ENCODE measurements around the gene PLEKHG2. TPM values are rescaled to one million over a fixed set of nuclear protein-coding genes. Genes with fewer than 3 reads are reported as not detected.
"Not testable (repeated sequence)": the region's sequence is repeated elsewhere in the genome, so short reads cannot be mapped to it uniquely, and the experiment has no call there.

The PLEKHG2 gene
- total RNA-seq, 2 donors from 2014 or later = 119 to 129 TPM

DNA sequence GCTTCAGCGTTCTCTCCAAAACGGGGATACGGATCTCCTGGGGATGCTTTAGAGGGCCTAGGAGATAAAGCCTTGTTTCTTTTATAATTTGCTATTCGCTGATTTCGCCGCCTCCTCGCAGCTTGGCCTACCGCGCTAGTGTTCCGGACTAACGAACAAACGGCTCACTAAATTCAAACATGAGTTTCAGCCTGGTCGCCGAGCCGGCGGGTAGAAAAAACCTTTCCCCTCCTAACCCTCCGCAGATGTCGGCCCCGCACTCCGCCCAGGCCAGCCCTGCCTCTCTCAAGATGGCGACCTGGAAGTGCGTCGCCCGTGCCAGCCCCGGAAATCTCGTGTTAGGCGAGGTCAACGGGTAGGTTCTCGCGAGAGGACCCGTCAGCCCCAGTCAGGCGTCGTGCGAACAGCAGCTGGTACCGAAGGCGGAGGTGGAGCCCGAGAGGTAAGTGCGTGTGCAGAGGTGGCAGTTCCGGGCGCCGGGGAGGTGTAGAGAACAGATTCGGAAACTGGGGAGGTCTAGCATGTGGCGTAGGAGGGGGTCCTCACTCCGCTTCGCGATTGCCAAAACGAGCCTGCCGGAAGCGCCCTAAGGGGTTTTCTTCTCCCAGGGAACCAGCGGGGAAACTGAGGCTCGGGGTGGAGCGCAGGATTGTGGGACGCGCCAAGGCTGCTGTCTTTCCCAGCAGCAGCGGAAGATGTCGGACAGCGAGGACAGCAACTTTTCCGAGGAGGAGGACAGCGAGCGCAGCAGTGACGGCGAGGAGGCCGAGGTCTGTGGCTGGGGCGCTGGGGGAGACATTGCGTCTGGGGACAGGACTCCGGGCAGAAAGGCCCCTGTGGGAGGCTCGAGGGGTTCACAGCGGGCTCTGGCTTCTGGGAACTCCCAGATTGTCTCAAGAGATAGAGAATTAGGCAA, 33.0 kb downstream of the PLEKHG2 start, which contains the start of gene SUPT5H:
SUPT5H (plus strand) TSS at position 387 of the 916 bp plus-strand sequence; CDS start at position 696, 309 bp downstream.
- Mint-ChIP-seq H3K27me3 (no peaks in the 10 kb centered on the region), H3K4me3 (peak within 1 kb of the TSS; percentile 99)
- H3K9me3 ChIP-seq (ENCODE audit: control insufficient read depth, low read length, poor library complexity, severe bottlenecking) = no peaks in the 10 kb centered on the region

DNA sequence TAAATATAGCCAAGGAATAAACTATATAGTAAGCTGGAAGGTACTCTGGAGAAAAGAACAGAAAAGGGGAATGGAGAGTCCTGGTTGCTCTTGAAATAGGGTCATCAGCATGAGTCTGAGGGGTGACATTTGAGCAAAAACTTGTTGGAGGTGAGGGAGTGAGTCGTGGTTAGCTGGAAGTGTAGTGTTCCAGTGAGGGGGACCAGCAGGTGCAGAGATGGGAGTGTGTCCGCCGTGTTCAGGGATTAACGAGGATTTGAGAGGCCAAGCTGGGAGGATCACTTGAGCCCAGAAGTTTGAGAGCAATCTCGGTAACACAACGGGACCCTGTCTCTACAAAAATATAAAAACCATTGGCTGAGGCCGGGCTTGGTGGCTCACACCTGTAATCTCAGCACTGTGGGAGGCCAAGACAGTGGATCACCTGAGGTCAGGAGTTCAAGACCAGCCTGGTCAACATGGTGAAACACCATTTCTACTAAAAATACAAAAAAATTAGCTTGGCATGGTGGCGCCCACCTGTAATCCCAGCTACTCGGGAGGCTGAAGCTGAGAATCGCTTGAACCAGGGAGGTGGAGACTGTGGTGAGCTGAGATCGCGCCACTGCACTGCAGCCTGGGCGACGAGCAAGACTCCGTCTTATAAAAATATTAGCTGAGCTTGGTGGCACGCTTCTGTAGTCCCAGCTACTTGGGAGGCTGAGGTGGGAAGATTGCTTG, 34.1 kb downstream of the PLEKHG2 start:
- H3K27ac Mint-ChIP-seq = peak overlapping the region; percentile 100
- no peak for DNase-seq
- H3K4me1 Mint-ChIP-seq = peaks cover 51% of the 10 kb centered on the region
- peaks cover 8% of the 10 kb centered on the region for H3K36me3 Mint-ChIP-seq (ENCODE audit: low read depth)
- H3K9me3 ChIP-seq (ENCODE audit: control insufficient read depth, low read length, poor library complexity, severe bottlenecking) = no peaks in the 10 kb centered on the region
- ATAC-seq = no peak
- H3K27me3 Mint-ChIP-seq = no peaks in the 10 kb centered on the region
- H3K4me3 Mint-ChIP-seq = peak overlapping the region; percentile 99

More for the DNA sequence above, 33.0 kb downstream of the PLEKHG2 start, which contains the start of gene SUPT5H:
- ATAC-seq (peak; percentile 93), DNase-seq (peak; percentile 92 to 96 (median 94))
- Mint-ChIP-seq H3K4me1 (peaks cover 45% of the 10 kb centered on the region), H3K36me3 (ENCODE audit: low read depth) (peaks cover 8% of the 10 kb centered on the region), H3K27ac (peak within 1 kb of the TSS; percentile 100)

DNA sequence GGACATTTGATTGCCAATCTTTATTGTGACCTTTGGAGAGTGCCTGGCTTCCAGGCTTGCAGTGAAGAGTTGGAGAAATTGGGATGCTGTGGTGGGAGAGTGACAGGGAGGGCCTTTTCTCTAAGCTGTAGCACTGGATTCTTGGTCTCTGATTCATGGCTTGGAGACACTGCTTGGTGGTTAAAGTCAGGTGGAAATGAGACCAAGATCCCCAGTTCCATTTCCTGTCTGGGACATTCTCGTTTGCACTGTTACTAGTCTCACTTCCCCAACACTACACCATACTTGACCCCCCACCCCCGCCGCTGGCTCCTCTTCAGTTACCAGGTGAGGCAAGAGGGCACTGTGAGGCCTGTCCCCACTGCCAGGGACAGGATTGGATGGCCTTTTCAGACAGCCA, 35.8 kb downstream of the PLEKHG2 start:
- ATAC-seq = no peak
- no peaks in the 10 kb centered on the region for H3K9me3 ChIP-seq (ENCODE audit: control insufficient read depth, low read length, poor library complexity, severe bottlenecking)
- Mint-ChIP-seq H3K4me3 (peak overlapping the region; percentile 99), H3K36me3 (ENCODE audit: low read depth) (peaks cover 21% of the 10 kb centered on the region), H3K4me1 (peaks cover 63% of the 10 kb centered on the region), H3K27ac (peak overlapping the region; percentile 93), H3K27me3 (no peaks in the 10 kb centered on the region)
- DNase-seq = no peak

DNA sequence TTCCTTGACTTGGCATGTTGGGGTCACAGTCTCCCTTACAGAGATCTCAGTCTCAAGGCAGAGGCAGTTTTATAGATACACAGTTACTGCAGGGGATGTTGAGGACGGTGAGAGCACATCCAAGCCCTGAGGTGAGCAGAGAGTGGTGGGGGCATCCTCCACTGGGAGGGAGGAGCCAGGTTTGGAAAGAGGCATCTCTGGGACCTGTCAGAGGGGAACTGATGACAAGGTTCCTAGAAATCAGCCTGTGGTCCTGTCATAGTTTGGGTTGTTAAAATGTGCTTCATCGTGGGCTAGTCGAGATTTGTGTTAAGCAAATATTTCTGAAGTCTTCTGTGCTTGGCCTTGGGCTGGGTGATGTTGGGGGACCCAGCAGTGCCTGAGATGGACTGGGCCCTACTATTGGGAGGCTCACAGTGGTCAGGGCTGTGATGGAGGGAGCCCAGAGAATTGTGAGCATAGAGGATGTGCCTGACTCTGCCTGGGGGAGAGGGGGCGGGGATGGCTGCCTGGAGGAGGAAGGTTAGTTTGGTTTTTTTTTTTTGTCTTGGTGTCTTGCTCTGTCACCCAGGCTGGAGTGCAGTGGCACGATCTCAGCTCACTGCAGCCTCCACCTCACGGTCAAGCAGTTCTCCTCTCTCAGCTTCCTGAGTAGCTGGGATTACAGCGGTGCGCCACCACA, 36.8 kb downstream of the PLEKHG2 start:
- DNase-seq (no peak), ATAC-seq (no peak)
- H3K9me3 ChIP-seq (ENCODE audit: control insufficient read depth, low read length, poor library complexity, severe bottlenecking) = no peaks in the 10 kb centered on the region
- peak overlapping the region; percentile 93 for H3K27ac Mint-ChIP-seq
- H3K36me3 Mint-ChIP-seq (ENCODE audit: low read depth) = peaks cover 21% of the 10 kb centered on the region
- H3K4me1 Mint-ChIP-seq = peaks cover 63% of the 10 kb centered on the region
- peak overlapping the region; percentile 76 for H3K4me3 Mint-ChIP-seq
- H3K27me3 Mint-ChIP-seq = no peaks in the 10 kb centered on the region

DNA sequence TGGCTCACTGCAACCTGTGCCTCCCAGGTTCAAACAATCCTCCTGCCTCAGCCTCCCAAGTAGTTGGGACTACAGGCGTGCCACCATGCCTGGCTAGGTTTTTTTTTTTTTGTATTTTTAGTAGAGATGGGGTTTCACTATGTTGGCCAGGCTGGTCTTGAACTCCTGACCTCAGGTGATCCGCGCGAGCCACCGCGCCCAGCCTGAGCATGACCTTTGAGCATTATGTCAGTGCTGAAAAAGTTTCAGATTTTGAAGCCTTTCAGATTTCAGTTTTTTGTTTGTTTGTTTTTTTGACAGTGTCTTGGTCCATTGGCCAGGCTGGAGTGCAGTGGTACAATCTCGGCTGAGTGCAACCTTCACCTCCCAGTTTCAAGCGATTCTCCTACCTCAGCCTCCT, 38.8 kb downstream of the PLEKHG2 start:
- not testable (repeated sequence) for H3K9me3 ChIP-seq (ENCODE audit: control insufficient read depth, low read length, poor library complexity, severe bottlenecking); H3K4me3 Mint-ChIP-seq; ATAC-seq; DNase-seq; H3K27me3 Mint-ChIP-seq
- peaks cover 51% of the 10 kb centered on the region for H3K4me1 Mint-ChIP-seq
- peak overlapping the region; percentile 93 for H3K27ac Mint-ChIP-seq
- H3K36me3 Mint-ChIP-seq (ENCODE audit: low read depth) = peaks cover 13% of the 10 kb centered on the region

DNA sequence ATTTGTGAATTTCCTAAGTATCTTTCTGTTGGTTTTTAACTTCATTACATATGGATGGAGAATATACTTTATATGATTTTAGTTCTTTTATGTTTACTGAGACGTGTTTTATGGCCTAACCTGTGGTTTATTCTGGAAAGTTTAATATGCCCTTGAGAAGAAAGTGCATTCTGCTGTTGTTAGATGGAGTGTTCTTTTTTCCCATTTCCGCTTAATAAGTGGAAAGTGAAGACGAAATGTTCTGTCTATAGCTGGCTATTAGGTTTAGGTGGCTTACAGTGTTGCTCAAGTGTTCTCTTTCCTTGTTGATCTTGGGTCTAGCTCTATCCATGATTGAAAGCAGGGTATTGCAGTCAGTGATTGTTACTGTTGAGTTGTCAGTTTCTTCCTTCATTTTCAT, 50.9 kb downstream of the PLEKHG2 start:
- H3K4me3 Mint-ChIP-seq = no peak overlapping the region

DNA sequence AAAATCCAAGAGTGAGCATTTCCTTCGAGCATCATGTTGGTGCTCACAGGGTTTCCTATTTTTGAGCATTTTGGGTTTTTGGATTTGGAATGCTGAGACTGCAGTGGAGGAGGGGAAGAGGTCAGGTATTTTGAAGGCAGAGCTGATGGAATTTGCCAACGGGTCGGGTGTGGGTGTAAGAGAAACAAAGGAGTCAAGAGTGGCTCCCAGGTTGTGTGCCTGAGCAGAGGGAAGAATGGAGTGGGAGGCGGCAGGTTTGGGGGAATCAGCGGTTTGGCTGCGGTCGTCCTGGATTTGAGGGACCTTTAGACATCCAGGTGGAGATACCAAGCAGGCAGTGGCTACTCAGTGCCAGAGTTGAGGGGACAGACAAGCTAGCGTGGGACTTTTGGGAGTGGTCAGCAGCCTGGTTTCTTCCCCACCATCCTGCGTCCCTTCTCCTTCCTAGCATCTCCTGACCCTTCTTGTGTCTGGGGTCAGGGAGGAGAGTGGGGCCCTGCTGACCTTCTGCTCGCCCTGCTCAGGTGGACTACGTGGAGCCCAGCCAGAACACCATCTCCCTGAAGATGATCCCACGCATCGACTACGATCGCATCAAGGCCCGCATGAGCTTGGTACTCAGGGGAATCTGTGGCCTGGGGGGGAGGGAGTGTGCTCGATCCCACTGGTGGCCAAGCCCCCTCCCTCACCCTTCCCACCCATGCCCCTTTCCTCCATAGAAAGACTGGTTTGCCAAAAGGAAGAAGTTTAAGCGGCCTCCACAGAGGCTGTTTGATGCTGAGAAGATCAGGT, 53.7 kb downstream of the PLEKHG2 start:
- Mint-ChIP-seq H3K27me3 (no peaks in the 10 kb centered on the region), H3K4me3 (peak overlapping the region; percentile 31), H3K4me1 (peaks cover 9% of the 10 kb centered on the region), H3K27ac (no peak overlapping the region), H3K36me3 (ENCODE audit: low read depth) (peaks cover 14% of the 10 kb centered on the region)
- ATAC-seq = no peak
- no peaks in the 10 kb centered on the region for H3K9me3 ChIP-seq (ENCODE audit: control insufficient read depth, low read length, poor library complexity, severe bottlenecking)
- no peak for DNase-seq

More for the DNA sequence above, 50.9 kb downstream of the PLEKHG2 start:
- DNase-seq (no peak), ATAC-seq (no peak)
- Mint-ChIP-seq H3K27ac (no peak overlapping the region), H3K36me3 (ENCODE audit: low read depth) (peaks cover 14% of the 10 kb centered on the region), H3K27me3 (no peaks in the 10 kb centered on the region), H3K4me1 (peaks cover 8% of the 10 kb centered on the region)
- no peaks in the 10 kb centered on the region for H3K9me3 ChIP-seq (ENCODE audit: control insufficient read depth, low read length, poor library complexity, severe bottlenecking)

DNA sequence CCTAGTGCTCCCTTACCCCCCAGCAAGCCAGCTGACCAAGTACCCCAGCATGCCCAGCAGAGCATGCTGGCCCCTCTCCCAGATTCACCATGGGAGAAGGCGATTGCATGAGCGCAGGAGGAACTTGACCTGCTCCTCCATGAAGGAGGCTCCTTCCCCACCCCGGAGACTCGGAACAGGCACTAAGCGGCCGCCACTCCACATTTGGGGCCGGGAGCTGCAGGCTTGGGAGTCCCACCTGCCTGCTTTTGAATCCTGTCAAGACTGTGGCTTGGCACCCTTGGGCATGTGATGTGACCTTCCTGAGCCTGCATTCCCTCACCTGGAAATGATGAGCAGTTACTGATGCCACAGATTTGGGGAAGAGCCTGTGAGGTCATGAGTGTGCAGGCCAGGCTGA, 55.5 kb downstream of the PLEKHG2 start:
- ATAC-seq = no peak
- Mint-ChIP-seq H3K36me3 (ENCODE audit: low read depth) (peaks cover 16% of the 10 kb centered on the region), H3K27me3 (no peaks in the 10 kb centered on the region), H3K4me3 (no peak overlapping the region), H3K4me1 (peaks cover 11% of the 10 kb centered on the region), H3K27ac (peak overlapping the region; percentile 41)
- DNase-seq = no peak
- H3K9me3 ChIP-seq (ENCODE audit: control insufficient read depth, low read length, poor library complexity, severe bottlenecking) = no peaks in the 10 kb centered on the region

DNA sequence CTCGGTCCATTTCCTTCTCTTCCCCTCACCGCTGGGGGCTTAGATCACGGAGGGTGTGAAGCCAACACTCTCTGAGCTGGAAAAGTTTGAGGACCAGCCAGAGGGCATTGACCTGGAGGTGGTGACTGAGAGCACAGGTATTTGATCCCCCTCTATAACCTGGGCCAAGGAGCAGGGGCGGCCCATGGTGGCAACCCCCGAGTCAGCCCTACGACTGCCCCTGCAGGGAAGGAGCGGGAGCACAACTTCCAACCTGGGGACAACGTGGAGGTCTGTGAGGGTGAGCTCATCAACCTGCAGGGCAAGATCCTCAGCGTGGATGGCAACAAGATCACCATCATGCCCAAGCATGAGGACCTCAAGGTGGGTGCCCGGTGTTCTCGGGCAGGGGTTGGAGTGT, 56.6 kb downstream of the PLEKHG2 start:
- H3K9me3 ChIP-seq (ENCODE audit: control insufficient read depth, low read length, poor library complexity, severe bottlenecking) = no peaks in the 10 kb centered on the region
- peak overlapping the region; percentile 81 for H3K27ac Mint-ChIP-seq
- H3K36me3 Mint-ChIP-seq (ENCODE audit: low read depth) = peaks cover 16% of the 10 kb centered on the region
- no peak overlapping the region for H3K4me3 Mint-ChIP-seq
- DNase-seq (no peak), ATAC-seq (no peak)
- peaks cover 9% of the 10 kb centered on the region for H3K4me1 Mint-ChIP-seq
- H3K27me3 Mint-ChIP-seq = no peaks in the 10 kb centered on the region

DNA sequence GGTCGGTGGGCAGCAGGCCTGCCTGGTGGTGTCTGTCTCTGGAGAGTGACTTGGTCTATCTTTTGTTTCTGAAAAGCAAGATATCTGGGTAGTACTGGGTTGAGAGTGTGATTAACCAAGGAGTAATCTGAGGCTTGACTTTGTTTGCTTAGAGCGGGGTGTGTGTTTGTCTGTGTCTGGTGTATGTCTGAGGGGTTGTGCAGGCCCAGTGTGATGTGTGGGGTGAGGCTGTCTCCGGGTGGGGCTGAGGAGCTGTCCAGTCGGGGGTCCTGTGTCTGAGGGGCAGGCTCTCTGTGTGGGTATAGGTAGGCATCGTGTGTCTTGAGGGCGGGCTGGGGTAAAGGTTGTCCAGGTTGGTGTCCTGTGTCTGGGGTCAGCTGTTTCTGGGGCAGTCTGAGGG, 57.1 kb downstream of the PLEKHG2 start:
- Mint-ChIP-seq H3K27me3 (no peaks in the 10 kb centered on the region), H3K4me3 (no peak overlapping the region), H3K4me1 (peaks cover 11% of the 10 kb centered on the region), H3K27ac (peak overlapping the region; percentile 81), H3K36me3 (ENCODE audit: low read depth) (peaks cover 16% of the 10 kb centered on the region)
- ATAC-seq (no peak), DNase-seq (no peak)
- H3K9me3 ChIP-seq (ENCODE audit: control insufficient read depth, low read length, poor library complexity, severe bottlenecking) = no peaks in the 10 kb centered on the region

DNA sequence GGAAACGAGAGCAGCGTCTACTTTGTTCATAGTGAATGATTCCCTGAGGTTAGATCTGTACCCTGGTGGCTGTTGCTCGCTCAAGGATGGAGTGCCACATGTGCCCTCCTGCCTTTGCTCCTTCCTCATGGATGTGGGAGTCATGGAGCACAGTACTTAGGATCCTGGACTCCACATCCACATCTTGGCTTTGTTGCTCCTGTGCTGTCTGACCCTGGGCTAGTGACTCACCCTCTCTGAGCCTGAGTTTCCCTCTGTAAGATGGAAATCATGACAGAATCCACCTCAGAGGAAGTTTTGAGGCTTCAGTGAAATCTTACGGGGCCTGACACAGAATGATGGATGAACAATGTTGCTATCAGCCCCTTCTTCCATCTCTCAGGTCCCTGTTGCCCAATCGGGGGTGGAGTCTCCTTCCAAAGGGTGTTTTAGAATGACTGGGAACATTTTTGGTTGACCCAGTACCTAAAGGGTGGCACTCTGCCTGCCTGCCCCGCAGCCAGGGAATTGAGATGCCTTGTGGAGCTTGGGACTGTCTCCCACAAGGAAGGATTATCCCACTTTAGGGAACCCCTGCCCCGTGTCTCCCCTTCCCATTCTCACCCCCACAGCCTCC, 58.4 kb downstream of the PLEKHG2 start:
- peaks cover 10% of the 10 kb centered on the region for H3K4me1 Mint-ChIP-seq
- no peak overlapping the region for H3K4me3 Mint-ChIP-seq
- peaks cover 16% of the 10 kb centered on the region for H3K36me3 Mint-ChIP-seq (ENCODE audit: low read depth)
- H3K27me3 Mint-ChIP-seq = no peaks in the 10 kb centered on the region
- no peak for DNase-seq
- H3K27ac Mint-ChIP-seq = no peak overlapping the region
- no peaks in the 10 kb centered on the region for H3K9me3 ChIP-seq (ENCODE audit: control insufficient read depth, low read length, poor library complexity, severe bottlenecking)
- ATAC-seq = no peak

Data from T-helper 17 cell (primary cell).